Esophagus squamous epithelium (tissue), 5 donors: ENCODE data around the gene UBE2D1. TPM values are rescaled to one million over a fixed set of nuclear protein-coding genes. Genes with fewer than 3 reads are reported as not detected.
"Not testable (repeated sequence)": the region's sequence is repeated elsewhere in the genome, so short reads cannot be mapped to it uniquely, and the experiment has no call there.

Source experiments
- DNase-seq: peaks from one replicate; lab custom pipeline; 2025; lab: John Stamatoyannopoulos, UW
- H3K27ac ChIP-seq, 4 donors: fragments of 200-600 bp; sonication (generic); one replicate each; pipeline ENCODE4 v1.5.1; 2016 to 2019; ENCODE audit warnings: mild to moderate bottlenecking in 1 of 4
- H3K27me3 ChIP-seq, 4 donors: fragments of 200-600 bp; sonication (generic); 1 replicate in 3 of 4; 2 replicates in 1 of 4; pipeline versions ENCODE4 v1.5.1 to v1.6.0; 2017 to 2021; ENCODE audit warnings: antibody characterized with exemption in 1 of 4
- H3K36me3 ChIP-seq, 3 donors: fragments of 200-600 bp; sonication (generic); one replicate each; pipeline ENCODE4 v1.5.1; 2016 to 2019
- H3K4me1 ChIP-seq, 3 donors: fragments of 200-600 bp; sonication (generic); one replicate each; pipeline ENCODE4 v1.5.1; 2017 to 2019
- H3K4me3 ChIP-seq, 4 donors: fragments of 200-600 bp; sonication (generic); 1 replicate in 3 of 4; 2 replicates in 1 of 4; pipeline ENCODE4 v1.5.1; 2016 to 2019; ENCODE audit warnings: mild to moderate bottlenecking in 2 of 4, moderate library complexity in 1 of 4
- H3K9me3 ChIP-seq, 3 donors: fragments of 200-600 bp; sonication (generic); one replicate each; pipeline ENCODE4 v1.5.1; 2016 to 2019
- POLR2A ChIP-seq, 4 donors: fragments of 450-650 bp; IDR thresholded peaks; one replicate each; pipeline ENCODE4 v1.6.1; 2017; ENCODE audit warnings: antibody characterized with exemption in 4 of 4, mild to moderate bottlenecking in 4 of 4, moderate library complexity in 3 of 4
- WGBS, 2 donors: methylation state at CpG; one replicate each; pipeline ENCODE4 v1.1.5; 2018; 5-methylcytosine and 5-hydroxymethylcytosine counted together
- intact Hi-C: fragments of 100-400 bp; cut with DNase I; formaldehyde crosslinking; loops from one replicate; pipeline ENCODE4 v1.15.0; 2022
- total RNA-seq, 4 donors: library from RNA; depleted of rRNA; stranded (reverse); fragments of >200 nt; gene quantifications; one replicate each; pipeline ENCODE4 v1.1.0, GENCODE V29; 2016
- TF ChIP-seq, protein P1 (sequence below), 6 experiments: fragments of 450-650 bp in 4 of 6; fragments of 200-600 bp in 2 of 6; sonication (generic) in 2 of 6; IDR thresholded peaks; one replicate each; pipeline ENCODE4 v1.5.1; 2016 to 2019; ENCODE audit warnings: antibody characterized with exemption in 6 of 6, mild to moderate bottlenecking in 4 of 6, moderate library complexity in 4 of 6
- donor health status: DM: yes; HTN: yes; CAD: no.

UBE2D1 gene
- total RNA-seq, 4 donors from 2014 or later, result 12.2 to 14.9 (median 13.9) TPM

DNA sequence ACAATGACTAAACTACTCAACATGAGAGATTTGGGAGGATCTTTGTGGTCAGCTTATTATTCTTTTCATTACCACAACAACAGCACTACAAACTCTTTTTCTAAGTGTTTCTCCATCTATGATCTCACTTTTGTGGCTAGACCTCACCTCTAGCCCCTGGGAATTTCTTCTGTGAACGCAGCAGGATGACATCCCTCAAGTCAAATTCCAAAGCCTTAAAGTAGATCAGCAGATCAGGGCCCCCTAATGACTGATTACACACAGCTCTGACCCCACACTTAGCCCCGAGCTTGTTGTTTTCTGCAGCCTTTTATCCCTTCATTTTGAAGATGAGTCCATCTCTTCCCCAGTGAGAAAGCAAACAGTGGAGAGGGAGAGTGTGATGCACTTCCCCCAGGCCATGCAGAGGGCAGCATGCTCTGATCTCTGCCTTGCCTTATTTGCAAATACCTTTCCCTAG lies 77.7 kb downstream of the UBE2D1 start:
- TF ChIP-seq, protein P1, sequence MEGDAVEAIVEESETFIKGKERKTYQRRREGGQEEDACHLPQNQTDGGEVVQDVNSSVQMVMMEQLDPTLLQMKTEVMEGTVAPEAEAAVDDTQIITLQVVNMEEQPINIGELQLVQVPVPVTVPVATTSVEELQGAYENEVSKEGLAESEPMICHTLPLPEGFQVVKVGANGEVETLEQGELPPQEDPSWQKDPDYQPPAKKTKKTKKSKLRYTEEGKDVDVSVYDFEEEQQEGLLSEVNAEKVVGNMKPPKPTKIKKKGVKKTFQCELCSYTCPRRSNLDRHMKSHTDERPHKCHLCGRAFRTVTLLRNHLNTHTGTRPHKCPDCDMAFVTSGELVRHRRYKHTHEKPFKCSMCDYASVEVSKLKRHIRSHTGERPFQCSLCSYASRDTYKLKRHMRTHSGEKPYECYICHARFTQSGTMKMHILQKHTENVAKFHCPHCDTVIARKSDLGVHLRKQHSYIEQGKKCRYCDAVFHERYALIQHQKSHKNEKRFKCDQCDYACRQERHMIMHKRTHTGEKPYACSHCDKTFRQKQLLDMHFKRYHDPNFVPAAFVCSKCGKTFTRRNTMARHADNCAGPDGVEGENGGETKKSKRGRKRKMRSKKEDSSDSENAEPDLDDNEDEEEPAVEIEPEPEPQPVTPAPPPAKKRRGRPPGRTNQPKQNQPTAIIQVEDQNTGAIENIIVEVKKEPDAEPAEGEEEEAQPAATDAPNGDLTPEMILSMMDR (IDR thresholded peaks at IDR 0.05), result no peak
- TF ChIP-seq POLR2A (IDR thresholded peaks at IDR 0.05), result no peak
- H3K27ac ChIP-seq, result no peak overlapping the region
- 29 to 40% methylated on average over 2 of the region's 2 CpGs for WGBS, 2 donors
- H3K4me3 ChIP-seq, result no peak overlapping the region
- H3K4me1 ChIP-seq, result no peaks in the 10 kb centered on the region
- intact Hi-C loops, result no loop called here
- no peaks in the 10 kb centered on the region for H3K27me3 ChIP-seq
- H3K9me3 ChIP-seq, result no peaks in the 10 kb centered on the region
- DNase-seq, result no peak
- H3K36me3 ChIP-seq, result no peaks in the 10 kb centered on the region

DNA sequence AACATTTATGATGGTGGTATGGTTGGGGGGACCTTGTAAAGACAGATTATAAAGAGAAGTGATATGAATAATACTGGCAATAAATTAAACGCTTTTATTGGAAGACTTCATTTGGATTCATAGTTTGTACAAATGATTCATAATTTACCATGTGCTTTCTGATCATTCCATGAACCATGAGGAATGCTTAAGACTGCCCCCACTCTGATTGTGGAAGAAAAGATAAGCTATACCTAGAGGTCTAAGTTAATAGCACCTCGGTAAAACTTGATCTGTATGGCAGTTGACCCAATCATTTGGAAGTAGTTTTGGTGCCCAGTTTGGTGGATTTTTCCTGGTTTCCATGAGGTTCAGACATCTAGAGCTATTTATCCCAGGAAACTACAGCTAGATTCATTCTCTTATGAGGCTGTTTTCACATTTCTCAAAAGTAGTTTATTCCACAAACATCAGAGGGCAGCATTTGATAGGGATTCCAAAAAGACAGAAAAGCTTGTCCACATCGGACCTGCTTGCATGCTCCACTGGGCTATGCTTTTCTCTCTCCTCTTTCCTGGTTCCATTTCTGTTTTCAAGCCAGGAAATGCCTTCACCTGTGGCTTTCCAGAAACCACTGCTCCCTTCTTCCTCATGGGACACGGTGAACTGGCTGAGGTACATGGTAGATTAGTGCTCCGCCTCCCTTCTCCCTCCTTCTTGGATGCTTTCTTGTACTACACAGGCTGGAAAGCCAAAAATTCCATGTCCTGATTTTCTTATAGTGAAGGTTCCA lies 79.7 kb downstream of the UBE2D1 start:
- no peaks in the 10 kb centered on the region for H3K36me3 ChIP-seq
- no peaks in the 10 kb centered on the region for H3K4me1 ChIP-seq
- H3K9me3 ChIP-seq, result peaks cover 0 to 5% (median 0%) of the 10 kb centered on the region in 3 donors
- no peak for TF ChIP-seq POLR2A (IDR thresholded peaks at IDR 0.05)
- TF ChIP-seq, protein P1 (IDR thresholded peaks at IDR 0.05), result peak in 2 of 6 experiments; percentile 7 to 14
- 45% methylated on average over 4 to 5 of the region's 5 CpGs for WGBS, 2 donors
- no peak overlapping the region for H3K4me3 ChIP-seq
- no peaks in the 10 kb centered on the region for H3K27me3 ChIP-seq
- intact Hi-C loops, result no loop called here
- DNase-seq, result no peak
- no peak overlapping the region for H3K27ac ChIP-seq

DNA sequence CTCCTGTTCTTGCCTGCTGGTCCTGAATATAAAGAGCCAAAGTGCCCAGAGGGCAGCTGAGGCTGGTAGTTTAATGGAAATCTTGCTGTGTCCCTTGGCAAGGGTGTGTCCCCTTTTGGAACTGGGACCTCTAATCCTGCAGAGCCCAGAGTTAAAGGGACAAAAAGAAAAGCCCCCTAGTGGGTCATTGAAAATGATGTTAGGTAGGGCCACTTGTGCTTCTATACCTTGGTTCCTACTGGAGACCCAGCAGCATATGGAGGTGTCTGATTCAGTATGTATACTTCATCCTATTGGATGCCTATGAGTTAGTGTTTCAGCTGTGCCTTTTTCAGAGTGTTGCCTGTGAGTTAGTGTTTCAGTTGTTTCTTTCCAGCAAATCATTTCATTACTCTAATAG lies 81.0 kb downstream of the UBE2D1 start:
- no peaks in the 10 kb centered on the region for H3K4me1 ChIP-seq
- H3K9me3 ChIP-seq, result peaks cover 0 to 5% (median 0%) of the 10 kb centered on the region in 3 donors
- no peaks in the 10 kb centered on the region for H3K27me3 ChIP-seq
- no peak for TF ChIP-seq POLR2A (IDR thresholded peaks at IDR 0.05)
- TF ChIP-seq, protein P1 (IDR thresholded peaks at IDR 0.05), result no peak
- H3K4me3 ChIP-seq, result no peak overlapping the region
- intact Hi-C loops, result no loop called here
- no peak for DNase-seq
- no peaks in the 10 kb centered on the region for H3K36me3 ChIP-seq
- H3K27ac ChIP-seq, result no peak overlapping the region

DNA sequence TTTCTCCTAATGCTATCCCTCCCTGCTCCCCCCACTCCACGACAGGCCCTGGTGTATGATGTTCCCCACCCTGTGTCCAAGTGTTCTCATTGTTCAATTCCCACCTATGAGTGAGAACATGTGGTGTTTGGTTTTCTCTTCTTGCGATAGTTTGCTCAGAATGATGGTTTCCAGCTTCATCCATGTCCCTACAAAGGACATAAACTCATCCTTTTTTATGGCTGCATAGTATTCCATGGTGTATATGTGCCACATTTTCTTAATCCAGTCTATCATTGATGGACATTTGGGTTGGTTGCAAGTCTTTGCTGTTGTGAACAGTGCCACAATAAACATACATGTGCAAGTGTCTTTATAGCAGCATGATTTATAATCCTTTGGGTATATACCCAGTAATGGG lies 83.1 kb downstream of the UBE2D1 start:
- intact Hi-C loops, H3K4me3 ChIP-seq, H3K27me3 ChIP-seq, H3K36me3 ChIP-seq, H3K4me1 ChIP-seq, H3K27ac ChIP-seq, DNase-seq, H3K9me3 ChIP-seq: not testable (repeated sequence)
- 75 to 79% methylated on average over 2 of the region's 2 CpGs for WGBS, 2 donors

Other genes starting within 250 kb of the UBE2D1 start
- 10 to 100 TPM in 1 of 4 donors, 1 to 10 TPM in 3; 5.8 to 12.6 (median 8.8) TPM for gene IPMK, start 67.1 kb upstream of the UBE2D1 start, total RNA-seq
- gene CISD1, start 65.8 kb upstream of the UBE2D1 start, total RNA-seq, result 10 to 100 TPM; 11.0 to 25.1 (median 17.6) TPM
- gene TFAM, start 50.4 kb downstream of the UBE2D1 start, total RNA-seq, result 10 to 100 TPM in 3 of 4 donors, 1 to 10 TPM in 1; 7.2 to 32.8 (median 19.0) TPM
- gene BICC1, start 177.9 kb downstream of the UBE2D1 start, total RNA-seq, result 1 to 10 TPM in 2 of 4 donors, under 1 TPM in 2; 0.11 to 8.2 (median 2.0) TPM